H1 (cell line): ENCODE results near the gene GOLGA6L9. TPM values are rescaled to one million over a fixed set of nuclear protein-coding genes. Genes with fewer than 3 reads are reported as not detected.
"Not testable (repeated sequence)": the region's sequence is repeated elsewhere in the genome, so short reads cannot be mapped to it uniquely, and the experiment has no call there.

Source experiments
- CTCF ChIA-PET: fragments of 300-600 bp; sonication (Branson Sonifier 250); formaldehyde crosslinking; loops from one replicate; lab custom pipeline; 2021; ENCODE audit not compliant: partially characterized antibody; lab: Charles Lee
- POLR2A ChIA-PET: fragments of 300-600 bp; sonication (Branson Sonifier 250); formaldehyde crosslinking; loops from one replicate; lab custom pipeline; 2021; ENCODE audit warnings: inconsistent platforms; ENCODE audit not compliant: partially characterized antibody; lab: Charles Lee
- DNase-seq, 2 experiments: peaks; one replicate each; pipeline versions ENCODE4 v3.0.0 to v3.0.0-alpha.2; 2010 to 2022; ENCODE audit warnings: low spot score in 2 of 2, low read depth in 1 of 2, mixed read lengths in 1 of 2
- FAIRE-seq: peaks from 2 replicates; lab custom pipeline; 2011; peaks lifted over from hg19 to GRCh38; lab: Jason Lieb, UNC
- H2AFZ ChIP-seq: 2 replicates; pipeline ENCODE4 v1.8.1; 2012; ENCODE audit warnings: low read length, inconsistent platforms
- H2AK5ac ChIP-seq: 2 replicates; pipeline ENCODE4 v1.6.1; 2013; ENCODE audit warnings: low read depth, low read length
- H2BK120ac ChIP-seq: replicated peaks from 2 replicates; pipeline ENCODE3; 2013; ENCODE audit warnings: low read depth, low read length, inconsistent platforms
- H2BK12ac ChIP-seq: 2 replicates; pipeline ENCODE4 v1.6.1; 2013; ENCODE audit warnings: low read depth, low read length
- H2BK15ac ChIP-seq: 2 replicates; pipeline ENCODE4 v1.6.1; 2013; ENCODE audit warnings: low read length
- H2BK20ac ChIP-seq: 2 replicates; pipeline ENCODE4 v1.6.1; 2013; ENCODE audit warnings: low read length
- H2BK5ac ChIP-seq: 2 replicates; pipeline ENCODE4 v1.6.1; 2013; ENCODE audit warnings: low read depth, low read length
- H3K14ac ChIP-seq: 2 replicates; pipeline ENCODE4 v1.6.1; 2013; ENCODE audit warnings: inconsistent platforms; ENCODE audit not compliant: insufficient read length
- H3K18ac ChIP-seq: 2 replicates; pipeline ENCODE4 v1.6.1; 2013; ENCODE audit warnings: low read length; ENCODE audit errors: extremely low read depth
- H3K23ac ChIP-seq: 2 replicates; pipeline ENCODE4 v1.6.1; 2013; ENCODE audit warnings: inconsistent platforms; ENCODE audit not compliant: insufficient read length
- H3K23me2 ChIP-seq: 2 replicates; pipeline ENCODE4 v1.6.1; 2013; ENCODE audit warnings: low read depth, low read length
- H3K27ac ChIP-seq: 2 replicates; pipeline ENCODE4 v1.6.1; 2011; ENCODE audit warnings: low read depth, low read length, inconsistent platforms
- H3K27me3 ChIP-seq, 4 experiments: replicated peaks in 1 of 4; 1 replicate in 1 of 4; 2 replicates in 3 of 4; pipeline versions ENCODE4 v1.6.1 to v1.8.1; 2011 to 2013; ENCODE audit warnings: low read length in 3 of 4, mild to moderate bottlenecking in 3 of 4, inconsistent platforms in 2 of 4, mixed read lengths in 2 of 4, moderate library complexity in 1 of 4; ENCODE audit not compliant: control insufficient read depth in 3 of 4, insufficient read depth in 3 of 4; ENCODE audit errors: extremely low read depth in 1 of 4
- H3K36me3 ChIP-seq, 4 experiments: 2 replicates each; pipeline versions ENCODE4 v1.6.1 to v1.8.1; 2011 to 2013; ENCODE audit warnings: mild to moderate bottlenecking in 4 of 4, low read length in 3 of 4, moderate library complexity in 2 of 4, control low read depth in 1 of 4, inconsistent platforms in 1 of 4; ENCODE audit not compliant: insufficient read depth in 4 of 4, control insufficient read depth in 2 of 4
- H3K4ac ChIP-seq: replicated peaks from 2 replicates; pipeline ENCODE3; 2013; ENCODE audit warnings: low read length, low read depth, mixed read lengths, inconsistent platforms; ENCODE audit not compliant: insufficient read length
- H3K4me1 ChIP-seq, 4 experiments: replicated peaks in 1 of 4; 1 replicate in 1 of 4; 2 replicates in 3 of 4; pipeline versions ENCODE4 v1.6.1 to v1.8.1; 2011 to 2013; ENCODE audit warnings: low read length in 3 of 4, inconsistent platforms in 2 of 4, mixed read lengths in 1 of 4; ENCODE audit not compliant: insufficient read depth in 4 of 4, control insufficient read depth in 3 of 4
- H3K4me2 ChIP-seq, 2 experiments: 2 replicates each; pipeline versions ENCODE4 v1.6.1 to v1.8.1; 2011 to 2013; ENCODE audit warnings: low read depth in 2 of 2, low read length in 2 of 2, control low read depth in 1 of 2, inconsistent platforms in 1 of 2, mild to moderate bottlenecking in 1 of 2; ENCODE audit not compliant: insufficient read depth in 1 of 2
- H3K4me3 ChIP-seq, 4 experiments: fragments of 200-600, 300-600 bp in 1 of 4; sonication (generic), shearing (Covaris generic), sonication (Bioruptor Twin) in 1 of 4; 2 replicates each; pipeline versions ENCODE4 v1.5.1 to v1.8.1; 2011 to 2016; ENCODE audit warnings: low read length in 4 of 4, low read depth in 3 of 4, control low read depth in 2 of 4, inconsistent platforms in 2 of 4, mild to moderate bottlenecking in 2 of 4, mixed read lengths in 1 of 4, moderate library complexity in 1 of 4; ENCODE audit not compliant: insufficient read depth in 2 of 4; ENCODE audit errors: extremely low read depth in 1 of 4
- H3K56ac ChIP-seq: replicated peaks from 2 replicates; pipeline ENCODE3; 2013; ENCODE audit warnings: low read depth, mild to moderate bottlenecking, mixed read lengths, low read length, inconsistent platforms; ENCODE audit not compliant: insufficient read length
- H3K79me1 ChIP-seq: 2 replicates; pipeline ENCODE4 v1.6.1; 2013; ENCODE audit warnings: low read depth, low read length, control low read depth
- H3K79me2 ChIP-seq, 2 experiments: 2 replicates each; pipeline versions ENCODE4 v1.6.1 to v1.8.1; 2012 to 2013; ENCODE audit warnings: low read length in 2 of 2, mild to moderate bottlenecking in 2 of 2, inconsistent platforms in 1 of 2; ENCODE audit not compliant: insufficient read depth in 2 of 2, control insufficient read depth in 1 of 2
- H3K9ac ChIP-seq, 4 experiments: replicated peaks in 1 of 4; 1 replicate in 1 of 4; 2 replicates in 3 of 4; pipeline versions ENCODE4 v1.6.1 to v1.8.1; 2011 to 2013; ENCODE audit warnings: low read depth in 3 of 4, low read length in 3 of 4, control low read depth in 2 of 4, mild to moderate bottlenecking in 2 of 4, moderate library complexity in 2 of 4, inconsistent platforms in 1 of 4; ENCODE audit errors: extremely low read depth in 1 of 4
- H3K9me3 ChIP-seq, 2 experiments: 2 replicates each; pipeline versions ENCODE4 v1.6.1 to v1.8.1; 2012 to 2013; ENCODE audit warnings: mild to moderate bottlenecking in 2 of 2, moderate library complexity in 2 of 2, control low read depth in 1 of 2, inconsistent platforms in 1 of 2, low read depth in 1 of 2, low read length in 1 of 2, mixed read lengths in 1 of 2; ENCODE audit not compliant: insufficient read depth in 2 of 2
- H4K20me1 ChIP-seq, 2 experiments: replicated peaks in 1 of 2; 2 replicates each; pipeline versions ENCODE3 to v1.8.1; 2011 to 2013; ENCODE audit warnings: inconsistent platforms in 2 of 2, low read length in 2 of 2, mild to moderate bottlenecking in 1 of 2; ENCODE audit not compliant: insufficient read depth in 2 of 2, control insufficient read depth in 1 of 2
- H4K5ac ChIP-seq: 2 replicates; pipeline ENCODE4 v1.6.1; 2013; ENCODE audit warnings: low read length, low read depth, mixed read lengths, inconsistent platforms; ENCODE audit not compliant: insufficient read length
- H4K8ac ChIP-seq: 2 replicates; pipeline ENCODE4 v1.8.0; 2013; ENCODE audit warnings: mild to moderate bottlenecking, moderate library complexity, low read length, inconsistent platforms; ENCODE audit not compliant: insufficient read depth; ENCODE audit errors: extremely low read depth
- H4K91ac ChIP-seq: replicated peaks from 2 replicates; pipeline ENCODE3; 2013; ENCODE audit warnings: low read length, mixed read lengths, inconsistent platforms; ENCODE audit not compliant: insufficient read length
- CTCF ChIP-seq, 3 experiments: IDR thresholded peaks; 1 replicate in 2 of 3; 2 replicates in 1 of 3; pipeline versions ENCODE4 v1.5.1 to v1.6.1; 2011; ENCODE audit warnings: low read length in 3 of 3, mild to moderate bottlenecking in 3 of 3, inconsistent platforms in 2 of 3, low read depth in 1 of 3, moderate library complexity in 1 of 3; ENCODE audit not compliant: insufficient read depth in 1 of 3; ENCODE audit errors: control extremely low read depth in 1 of 3
- WGBS, 2 experiments: shearing (Covaris generic) in 1 of 2; methylation state at CpG; one replicate each; pipeline versions ENCODE4 v1.1.6 to v1.1.7; 2013 to 2015; ENCODE audit warnings: low lambda C conversion rate in 2 of 2, mixed read lengths in 2 of 2, inconsistent platforms in 1 of 2, low coverage in 1 of 2, missing lambda C conversion rate in 1 of 2; ENCODE audit not compliant: insufficient replicate concordance in 2 of 2, insufficient coverage in 1 of 2, insufficient read length in 1 of 2; ENCODE audit errors: extremely low coverage in 1 of 2, missing lambda C conversion rate in 1 of 2; 5-methylcytosine and 5-hydroxymethylcytosine counted together
- polyA plus RNA-seq, 7 experiments: library from polyadenylated mRNA; depleted of rRNA in 3 of 7; stranded (reverse) in 5 of 7; unstranded in 2 of 7; fragments of >200 nt in 5 of 7; fragments of 200-250 nt in 2 of 7; gene quantifications; 1 replicate in 5 of 7; 2 replicates in 1 of 7; 4 replicates in 1 of 7; pipeline versions ENCODE4 v1.2.1 to v1.2.3, GENCODE V29; 2011 to 2013; ENCODE audit warnings: missing spikeins in 2 of 7, mixed read lengths in 2 of 7
- total RNA-seq: library from RNA; stranded (reverse); fragmentation: NEBNext Ultra II Directional; extraction: Animal tissue kit (Norgen Biotek cat#: 25700); gene quantifications from 2 replicates; pipeline ENCODE4 v1.2.1, GENCODE V29; 2021

GOLGA6L9 gene
- total and polyA plus RNA-seq, 2 of the 8 experiments (the other 6 are each of a cell fraction or from before 2014, with no cell fraction given), result 3.1 to 5.5 TPM

- POLR2A ChIA-PET, H3K9ac ChIP-seq, H2AFZ ChIP-seq, H3K36me3 ChIP-seq, H3K4me1 ChIP-seq, H3K79me1 ChIP-seq, H3K23me2 ChIP-seq, H4K8ac ChIP-seq, CTCF ChIA-PET, H3K23ac ChIP-seq, H4K20me1 ChIP-seq, H3K27me3 ChIP-seq, H2BK20ac ChIP-seq, FAIRE-seq, H3K27ac ChIP-seq, H2BK120ac ChIP-seq, H2BK15ac ChIP-seq, H3K18ac ChIP-seq, H2BK5ac ChIP-seq, H2AK5ac ChIP-seq, H2BK12ac ChIP-seq, H3K56ac ChIP-seq, H3K4me2 ChIP-seq, H3K9me3 ChIP-seq, H4K91ac ChIP-seq, DNase-seq, H3K4me3 ChIP-seq, H3K14ac ChIP-seq, H3K79me2 ChIP-seq, H4K5ac ChIP-seq, H3K4ac ChIP-seq: not testable (repeated sequence)
- WGBS, 2 experiments, result 81% methylated on average over 12 of the region's 14 CpGs; no CpG with 5 or more reads in 1 of the 2 experiments
- peak in 2 of 3 experiments; percentile 21 to 27; a peak in 2 of 4 replicates for TF ChIP-seq CTCF (IDR thresholded peaks at IDR 0.05; ENCODE audit: control extremely low read depth in 1 of 3, insufficient read depth in 1 of 3, low read depth in 1 of 3, low read length in 3 of 3)
Observed at GRCh38 chr15:82476697-82477342, 47.2 kb downstream of the GOLGA6L9 start.
